IMR-90 (cell line): ENCODE data around the gene SEC24D. TPM values are rescaled to one million over a fixed set of nuclear protein-coding genes. Genes with fewer than 3 reads are reported as not detected.

Source experiments
- ATAC-seq: fragments of 200-7000 bp; cut with Tn5 transposase; 2 replicates; pipeline ENCODE4 v1.9.1; 2020; ENCODE audit warnings: low read depth, mild to moderate bottlenecking, moderate library complexity
- BruUV-seq: library from RNA; stranded (reverse); fragments of 400-500 nt; replicated peaks from 2 replicates; lab custom pipeline; 2021; lab: Mats Ljungman, UMichigan
- CTCF ChIA-PET: fragments of 300-600 bp; formaldehyde crosslinking; extraction: SDS; loops from one replicate; lab custom pipeline; 2021; ENCODE audit warnings: antibody characterized with exemption; lab: Yijun Ruan, JAX
- POLR2A ChIA-PET: fragments of 300-600 bp; sonication (Branson Sonifier 250); formaldehyde crosslinking; loops from one replicate; lab custom pipeline; 2022; ENCODE audit warnings: antibody characterized with exemption; ENCODE audit not compliant: unreplicated experiment; lab: Charles Lee
- DNase-seq: peaks from one replicate; pipeline ENCODE4 v3.0.0; 2013
- H2AFZ ChIP-seq: replicated peaks from 2 replicates; pipeline ENCODE3; 2013; ENCODE audit warnings: low read length, mild to moderate bottlenecking; ENCODE audit not compliant: poor library complexity
- H2AK5ac ChIP-seq: 2 replicates; pipeline ENCODE4 v1.6.1; 2013; ENCODE audit warnings: low read depth, low read length, inconsistent platforms
- H2AK9ac ChIP-seq: replicated peaks from 2 replicates; pipeline ENCODE3; 2013; ENCODE audit warnings: mild to moderate bottlenecking, low read depth, low read length, moderate library complexity; ENCODE audit not compliant: poor library complexity
- H2BK120ac ChIP-seq: 2 replicates; pipeline ENCODE4 v1.6.1; 2013; ENCODE audit warnings: low read depth, low read length, inconsistent platforms
- H2BK15ac ChIP-seq: 3 replicates; pipeline ENCODE4 v1.6.1; 2013; ENCODE audit warnings: low read depth, low read length, inconsistent platforms
- H2BK20ac ChIP-seq: 2 replicates; pipeline ENCODE4 v1.6.1; 2013; ENCODE audit warnings: low read depth, mild to moderate bottlenecking, inconsistent platforms, low read length, moderate library complexity
- H2BK5ac ChIP-seq: 2 replicates; pipeline ENCODE4 v1.6.1; 2013; ENCODE audit warnings: mild to moderate bottlenecking, low read depth, low read length, inconsistent platforms; ENCODE audit not compliant: poor library complexity, severe bottlenecking
- H3K14ac ChIP-seq: replicated peaks from 2 replicates; pipeline ENCODE4 v1.6.1; 2013; ENCODE audit warnings: low read depth, low read length, inconsistent platforms
- H3K18ac ChIP-seq: 2 replicates; pipeline ENCODE4 v1.6.1; 2013; ENCODE audit warnings: low read depth, low read length, control low read depth
- H3K23ac ChIP-seq: 2 replicates; pipeline ENCODE4 v1.6.1; 2013; ENCODE audit warnings: low read depth, low read length, inconsistent platforms
- H3K27ac ChIP-seq: 2 replicates; pipeline ENCODE4 v1.5.1; 2013; ENCODE audit warnings: mild to moderate bottlenecking, control low read depth, low read length; ENCODE audit not compliant: insufficient read depth
- H3K27me3 ChIP-seq: 2 replicates; pipeline ENCODE4 v1.6.1; 2013; ENCODE audit warnings: low read length; ENCODE audit not compliant: control insufficient read depth, insufficient read depth
- H3K36me3 ChIP-seq: 2 replicates; pipeline ENCODE4 v1.6.1; 2013; ENCODE audit warnings: low read length, mixed read lengths; ENCODE audit not compliant: control insufficient read depth, insufficient read depth
- H3K4ac ChIP-seq: 2 replicates; pipeline ENCODE4 v1.6.1; 2013; ENCODE audit warnings: low read depth, low read length, inconsistent platforms
- H3K4me1 ChIP-seq: 2 replicates; pipeline ENCODE4 v1.6.1; 2013; ENCODE audit warnings: low read length, mixed read lengths; ENCODE audit not compliant: control insufficient read depth, insufficient read depth
- H3K4me2 ChIP-seq: 2 replicates; pipeline ENCODE4 v1.6.1; 2013; ENCODE audit warnings: low read depth, mild to moderate bottlenecking, control low read depth, low read length, moderate library complexity
- H3K4me3 ChIP-seq: 2 replicates; pipeline ENCODE4 v1.5.1; 2013; ENCODE audit warnings: low read depth, mild to moderate bottlenecking, control low read depth, low read length, moderate library complexity; ENCODE audit not compliant: insufficient read depth
- H3K56ac ChIP-seq: 2 replicates; pipeline ENCODE4 v1.6.1; 2013; ENCODE audit warnings: low read length, inconsistent platforms; ENCODE audit not compliant: insufficient read depth; ENCODE audit errors: extremely low read depth
- H3K79me1 ChIP-seq, 2 experiments: 2 replicates each; pipeline ENCODE4 v1.6.1; 2013; ENCODE audit warnings: low read length in 2 of 2, inconsistent platforms in 1 of 2, low read depth in 1 of 2
- H3K9ac ChIP-seq: 2 replicates; pipeline ENCODE4 v1.6.1; 2013; ENCODE audit warnings: low read depth, low read length, control low read depth
- H3K9me1 ChIP-seq: 2 replicates; pipeline ENCODE4 v1.6.1; 2013; ENCODE audit warnings: low read length, inconsistent platforms; ENCODE audit not compliant: insufficient read depth
- H3K9me3 ChIP-seq: 2 replicates; pipeline ENCODE4 v1.6.1; 2013; ENCODE audit warnings: low read length; ENCODE audit not compliant: control insufficient read depth, insufficient read depth
- H4K20me1 ChIP-seq: 2 replicates; pipeline ENCODE4 v1.6.1; 2013; ENCODE audit warnings: low read length, inconsistent platforms; ENCODE audit not compliant: insufficient read depth
- H4K5ac ChIP-seq: 2 replicates; pipeline ENCODE4 v1.6.1; 2013; ENCODE audit warnings: mild to moderate bottlenecking, low read depth, low read length, control low read depth
- H4K8ac ChIP-seq, 2 experiments: 2 replicates each; pipeline ENCODE4 v1.6.1; 2013; ENCODE audit warnings: low read depth in 2 of 2, low read length in 2 of 2, control low read depth in 1 of 2, inconsistent platforms in 1 of 2
- H4K91ac ChIP-seq: 2 replicates; pipeline ENCODE4 v1.6.1; 2013; ENCODE audit warnings: low read depth, low read length, inconsistent platforms; ENCODE audit not compliant: insufficient read depth
- MXI1 ChIP-seq: IDR thresholded peaks from 2 replicates; pipeline ENCODE4 v1.6.1; 2012; ENCODE audit warnings: low read depth, mild to moderate bottlenecking, low read length, moderate library complexity, borderline replicate concordance
- POLR2A ChIP-seq: IDR thresholded peaks from 2 replicates; pipeline ENCODE4 v1.6.1; 2012; ENCODE audit warnings: mild to moderate bottlenecking, low read depth, low read length
- RFX5 ChIP-seq: IDR thresholded peaks from 2 replicates; pipeline ENCODE4 v1.8.0; 2012; ENCODE audit warnings: low read depth, mild to moderate bottlenecking, low read length, moderate library complexity
- WGBS, 2 experiments: methylation state at CpG; one replicate each; pipeline versions ENCODE4 v1.1.5 to v1.1.7; 2013; ENCODE audit warnings: missing lambda C conversion rate in 2 of 2; ENCODE audit not compliant: insufficient read length in 1 of 2; ENCODE audit errors: extremely low coverage in 2 of 2; 5-methylcytosine and 5-hydroxymethylcytosine counted together
- dilution Hi-C: fragments of 300-500 bp; cut with HindIII; formaldehyde crosslinking; loops from one replicate; pipeline ENCODE4 v1.14.3; 2018; ENCODE audit warnings: low sequenced_read_pairs; ENCODE audit not compliant: unreplicated experiment
- in situ Hi-C: fragments of 300-500 bp; cut with MboI; formaldehyde crosslinking; loops from 3 replicates; pipeline ENCODE4 v1.14.3; 2019; ENCODE audit warnings: low sequenced_read_pairs, inconsistent platforms, mixed read lengths
- intact Hi-C: fragments of 100-400 bp; cut with micrococcal nuclease; formaldehyde crosslinking; loops from 2 replicates; pipeline ENCODE4 v1.10.0; 2022
- polyA plus RNA-seq, 3 experiments: library from polyadenylated mRNA; depleted of rRNA; stranded (reverse); fragments of >200 nt; gene quantifications; 2 replicates each; pipeline ENCODE4 v1.2.3, GENCODE V29; 2012; ENCODE audit warnings: low replicate concordance in 1 of 3
- total RNA-seq: library from RNA; depleted of rRNA; stranded (reverse); fragments of >200 nt; gene quantifications from 2 replicates; pipeline ENCODE4 v1.2.3, GENCODE V29; 2012

SEC24D gene
- total and polyA plus RNA-seq, 2 of the 4 experiments (the other 2 are of a cell fraction): 93.2 to 111 TPM

- no peak for ATAC-seq
- H4K91ac ChIP-seq: peak overlapping the region; percentile 94; the same call in 1 of the 2 replicates
- peaks cover 0 to 37% of the 10 kb centered on the region in 2 experiments; a peak in 2 of 4 replicates for H3K79me1 ChIP-seq
- DNase-seq: no peak
- no peak for TF ChIP-seq RFX5
- no peak for TF ChIP-seq POLR2A
- TF ChIP-seq MXI1: no peak
- WGBS, 2 experiments: 100% methylated on average over 1 of the region's 4 CpGs; no CpG with 5 or more reads in 1 of the 2 experiments
- H2BK15ac ChIP-seq: peak overlapping the region; percentile 17; the same call in 1 of the 3 replicates
- H2AFZ ChIP-seq: no peak overlapping the region
- peak overlapping the region; percentile 78; the same call in 1 of the 2 replicates for H2BK120ac ChIP-seq
- H3K4ac ChIP-seq: peak overlapping the region; percentile 91; the same call in 1 of the 2 replicates
- no peaks in the 10 kb centered on the region for H3K27me3 ChIP-seq
- peak overlapping the region; percentile 95 for H3K14ac ChIP-seq
- H3K56ac ChIP-seq: no peak overlapping the region
- H3K18ac ChIP-seq: no peak overlapping the region
- intact Hi-C loops (no loop called here), in situ Hi-C loops (no loop called here), dilution Hi-C loops (no loop called here)
- peak overlapping the region; percentile 40; the same call in 1 of the 2 replicates for H4K5ac ChIP-seq
- CTCF ChIA-PET: interaction anchor here (0.6 to 1.1 kb wide), 2 partner anchors 13 to 856 kb away, joined by 3 to 4 read pairs; no protein-coding TSS in a partner anchor
- no TSS peak for BruUV-seq
- H2AK5ac ChIP-seq: no peak overlapping the region
- no peak overlapping the region for H2BK5ac ChIP-seq
- no peak overlapping the region; the same call in 1 of the 2 replicates for H3K4me2 ChIP-seq
- peaks cover 8% of the 10 kb centered on the region for H3K36me3 ChIP-seq
- peak overlapping the region; percentile 98 for H3K23ac ChIP-seq
- no peaks in the 10 kb centered on the region for H3K9me3 ChIP-seq
- peak overlapping the region; percentile 95; the same call in 1 of the 2 replicates for H3K9ac ChIP-seq
- H2BK20ac ChIP-seq: no peak overlapping the region; the same call in 1 of the 2 replicates
- H2AK9ac ChIP-seq: peak overlapping the region; percentile 93
- peaks cover 9% of the 10 kb centered on the region for H3K9me1 ChIP-seq
- POLR2A ChIA-PET: interaction anchor here (0.7 to 0.8 kb wide), 2 partner anchors 10 to 1912 kb away, joined by 3 to 6 read pairs; no protein-coding TSS in a partner anchor
- H3K4me1 ChIP-seq: peaks cover 5% of the 10 kb centered on the region
- H3K4me3 ChIP-seq: no peak overlapping the region
- peaks cover 28% of the 10 kb centered on the region for H4K20me1 ChIP-seq
- peak overlapping the region; percentile 84 to 94; a peak in 3 of 4 replicates for H4K8ac ChIP-seq
- H3K27ac ChIP-seq: no peak overlapping the region
These were observed 1.2 kb upstream of the SEC24D start for GRCh38 chr4:118837121-118837507.
